Cardiac ventricle fibroblast (primary cell): ENCODE data around the gene DEFB110. TPM values are rescaled to one million over a fixed set of nuclear protein-coding genes. Genes with fewer than 3 reads are reported as not detected.

Experiments used
- total RNA-seq: library from RNA; depleted of rRNA; stranded (reverse); fragments of >200 nt; gene quantifications from 2 replicates; pipeline ENCODE4 v1.2.3, GENCODE V29; 2015

The DEFB110 gene
- total RNA-seq: not detected in 2 replicates

DNA sequence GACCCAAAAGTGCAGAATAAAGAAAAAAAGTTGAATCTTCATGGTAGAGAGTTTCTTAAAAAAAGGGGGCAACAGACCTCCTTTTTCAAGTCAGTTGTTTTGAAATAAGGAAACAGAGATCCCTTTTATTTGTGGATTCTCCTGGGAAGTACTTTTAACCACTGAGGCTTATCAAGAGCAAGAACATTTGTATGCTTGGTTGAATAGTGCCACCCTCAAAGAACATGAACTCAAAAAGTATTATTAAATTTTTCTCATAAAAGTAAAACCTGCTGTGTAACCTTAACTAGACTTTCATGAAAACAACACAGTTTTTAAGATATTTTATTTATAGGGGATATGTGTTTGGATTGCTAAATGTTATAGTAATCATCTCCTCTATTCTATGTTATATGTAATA is at the start of gene DEFB110:
Gene DEFB110, minus strand, starts transcription at position 101 of the 400 bp plus-strand sequence. Its CDS starts 59 bp downstream, at position 42.

DNA sequence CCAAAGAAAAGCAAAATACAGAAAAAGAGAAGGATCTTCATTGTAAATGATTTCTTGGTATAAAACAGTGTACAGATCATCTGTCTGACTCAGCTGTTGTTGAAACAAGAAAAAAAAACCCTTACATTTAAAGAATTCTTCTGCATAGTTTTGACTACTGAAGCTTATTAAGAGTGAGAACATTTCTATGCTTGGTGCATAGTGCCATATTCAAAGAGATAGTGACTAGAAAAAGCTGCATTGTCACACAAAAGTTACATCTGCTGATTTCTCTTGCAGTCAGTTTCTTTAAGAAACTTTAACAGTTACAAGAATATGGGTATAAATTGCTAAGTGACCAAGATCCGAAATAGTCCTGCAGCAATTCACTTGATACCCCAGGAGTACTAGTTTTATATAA is 28.0 kb upstream of the DEFB110 start, which contains the start of gene DEFB112:
Gene DEFB112, minus strand, starts transcription at position 101 of the 400 bp plus-strand sequence. Its CDS starts 60 bp downstream, at position 41.

DNA sequence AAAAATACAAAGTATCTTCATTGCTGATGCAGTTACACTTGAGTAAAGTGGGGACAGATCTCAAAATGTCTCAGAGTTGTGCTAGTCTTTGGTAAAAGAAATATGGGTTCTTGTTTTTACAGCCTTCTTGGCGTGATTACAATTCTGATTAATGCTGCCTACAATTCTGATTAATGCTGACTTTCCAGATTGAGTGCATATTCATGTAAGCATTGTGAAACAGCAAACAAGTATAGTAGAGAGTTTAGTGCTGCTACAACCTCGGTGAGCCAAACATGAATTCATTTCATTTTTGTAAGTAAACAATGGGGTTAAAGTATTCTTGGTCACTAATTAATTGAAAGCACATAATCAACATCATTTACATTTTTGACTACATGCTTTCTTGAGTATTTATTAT is 52.2 kb downstream of the DEFB110 start, which contains the start of gene DEFB113:
Gene DEFB113, minus strand, starts transcription at position 21 of the 400 bp plus-strand sequence. Its CDS starts 0 bp downstream, at position 21.

Other genes with a start within 250 kb of the DEFB110 start
- not detected in 2 replicates for gene PGK2, start 234.7 kb downstream of the DEFB110 start, total RNA-seq
- not detected in 2 replicates for gene CRISP1, start 155.5 kb downstream of the DEFB110 start, total RNA-seq
- gene DEFB114, start 57.8 kb downstream of the DEFB110 start, total RNA-seq: not detected in 2 replicates
- gene DEFB113, start 52.4 kb downstream of the DEFB110 start, total RNA-seq: not detected in 2 replicates
- gene DEFB112, start 27.9 kb upstream of the DEFB110 start, total RNA-seq: not detected in 2 replicates